ENCODE data around the gene RAD51. TPM values are rescaled to one million over a fixed set of nuclear protein-coding genes. Genes with fewer than 3 reads are reported as not detected.
A peak's percentile ranks its signal among the peaks of the same experiment; 100 is the strongest.

RAD51 gene
- total and polyA plus RNA-seq, 4 donors = 0.95 to 2.2 (median 1.2) TPM

GRCh38 chr15:40754883-40755811 lies 60.2 kb downstream of the RAD51 start, which contains the start of gene RMDN3:
TSS of gene RMDN3 (minus strand) at chr15:40755254. CDS start at chr15:40754783, 471 bp downstream.
- H3K27me3 ChIP-seq (ENCODE audit: control insufficient read depth in 3 of 3, insufficient read depth in 3 of 3, low read length in 2 of 3) = no peaks in the 10 kb centered on the region
- peak; percentile 99 for ATAC-seq (ENCODE audit: insufficient read depth, low FRiP score)
- no peaks in the 10 kb centered on the region for H3K9me3 ChIP-seq (ENCODE audit: control insufficient read depth in 4 of 4, insufficient read depth in 3 of 4, low read length in 3 of 4)
- peaks cover 7 to 16% (median 12%) of the 10 kb centered on the region in 4 donors for H3K36me3 ChIP-seq (ENCODE audit: control insufficient read depth in 4 of 4, insufficient read depth in 4 of 4, low read length in 4 of 4)
- WGBS, 2 donors = 1% methylated on average over 66 of the region's 66 CpGs
- H3K9ac ChIP-seq (ENCODE audit: insufficient read depth in 1 of 2, low read length in 2 of 2) = peak within 1 kb of the TSS; percentile 52 to 98
- peak within 1 kb of the TSS; percentile 45 to 90 for H3K27ac ChIP-seq (ENCODE audit: low read depth in 1 of 2, low read length in 1 of 2)
- TF ChIP-seq CTCF (IDR thresholded peaks at IDR 0.05; ENCODE audit: control extremely low read depth, extremely low read depth) = peak; percentile 8
- H3K4me1 ChIP-seq (ENCODE audit: control insufficient read depth in 5 of 5, insufficient read depth in 5 of 5, low read length in 5 of 5) = peaks cover 0 to 9% (median 0%) of the 10 kb centered on the region in 5 donors
- peak within 1 kb of the TSS; percentile 96 for H3K4me3 ChIP-seq
- peak; percentile 96 to 98 (median 97) for DNase-seq

- Histone ChIP-seq H3K4me3 (no peak overlapping the region), H3K27ac (ENCODE audit: low read depth in 1 of 2, low read length in 1 of 2) (no peak overlapping the region), H3K4me1 (ENCODE audit: control insufficient read depth in 5 of 5, insufficient read depth in 5 of 5, low read length in 5 of 5) (peaks cover 0 to 9% (median 0%) of the 10 kb centered on the region in 5 donors), H3K9ac (ENCODE audit: insufficient read depth in 1 of 2, low read length in 2 of 2) (peak overlapping the region; percentile 52 to 98), H3K27me3 (ENCODE audit: control insufficient read depth in 3 of 3, insufficient read depth in 3 of 3, low read length in 2 of 3) (no peaks in the 10 kb centered on the region), H3K9me3 (ENCODE audit: control insufficient read depth in 4 of 4, insufficient read depth in 3 of 4, low read length in 3 of 4) (no peaks in the 10 kb centered on the region), H3K36me3 (ENCODE audit: control insufficient read depth in 4 of 4, insufficient read depth in 4 of 4, low read length in 4 of 4) (peaks cover 7 to 13% (median 9%) of the 10 kb centered on the region in 4 donors)
- no peak for DNase-seq
- 67 to 73% methylated on average over 10 of the region's 10 CpGs for WGBS, 2 donors
- no peak for ATAC-seq (ENCODE audit: insufficient read depth, low FRiP score)
- TF ChIP-seq CTCF (IDR thresholded peaks at IDR 0.05; ENCODE audit: control extremely low read depth, extremely low read depth) = no peak
Observed at GRCh38 chr15:40755812-40756208, 60.8 kb downstream of the RAD51 start.

- H3K27me3 ChIP-seq (ENCODE audit: control insufficient read depth in 3 of 3, insufficient read depth in 3 of 3, low read length in 2 of 3) = no peaks in the 10 kb centered on the region
- DNase-seq (no peak), ATAC-seq (ENCODE audit: insufficient read depth, low FRiP score) (no peak)
- H3K9ac ChIP-seq (ENCODE audit: insufficient read depth in 1 of 2, low read length in 2 of 2) = no peak overlapping the region
- H3K36me3 ChIP-seq (ENCODE audit: control insufficient read depth in 4 of 4, insufficient read depth in 4 of 4, low read length in 4 of 4) = peaks cover 0 to 9% (median 2%) of the 10 kb centered on the region in 4 donors
- WGBS, 2 donors = 32 to 45% methylated on average over 6 of the region's 6 CpGs
- no peak overlapping the region for H3K4me3 ChIP-seq
- H3K27ac ChIP-seq (ENCODE audit: low read depth in 1 of 2, low read length in 1 of 2) = no peak overlapping the region
- no peak for TF ChIP-seq CTCF (IDR thresholded peaks at IDR 0.05; ENCODE audit: control extremely low read depth, extremely low read depth)
- H3K9me3 ChIP-seq (ENCODE audit: control insufficient read depth in 4 of 4, insufficient read depth in 3 of 4, low read length in 3 of 4) = no peaks in the 10 kb centered on the region
- H3K4me1 ChIP-seq (ENCODE audit: control insufficient read depth in 5 of 5, insufficient read depth in 5 of 5, low read length in 5 of 5) = peaks cover 0 to 9% (median 0%) of the 10 kb centered on the region in 5 donors
Observed at GRCh38 chr15:40756938-40757337, 62.0 kb downstream of the RAD51 start.
